GM04504 (cell line): ENCODE measurements around the gene RNPS1.
A peak's percentile ranks its signal among the peaks of the same experiment; 100 is the strongest.

Experiments
- DNase-seq: peaks from one replicate; pipeline ENCODE4 v3.0.0-alpha.2; 2012; ENCODE audit warnings: low read depth

RNPS1 gene, protein sequence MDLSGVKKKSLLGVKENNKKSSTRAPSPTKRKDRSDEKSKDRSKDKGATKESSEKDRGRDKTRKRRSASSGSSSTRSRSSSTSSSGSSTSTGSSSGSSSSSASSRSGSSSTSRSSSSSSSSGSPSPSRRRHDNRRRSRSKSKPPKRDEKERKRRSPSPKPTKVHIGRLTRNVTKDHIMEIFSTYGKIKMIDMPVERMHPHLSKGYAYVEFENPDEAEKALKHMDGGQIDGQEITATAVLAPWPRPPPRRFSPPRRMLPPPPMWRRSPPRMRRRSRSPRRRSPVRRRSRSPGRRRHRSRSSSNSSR

DNA sequence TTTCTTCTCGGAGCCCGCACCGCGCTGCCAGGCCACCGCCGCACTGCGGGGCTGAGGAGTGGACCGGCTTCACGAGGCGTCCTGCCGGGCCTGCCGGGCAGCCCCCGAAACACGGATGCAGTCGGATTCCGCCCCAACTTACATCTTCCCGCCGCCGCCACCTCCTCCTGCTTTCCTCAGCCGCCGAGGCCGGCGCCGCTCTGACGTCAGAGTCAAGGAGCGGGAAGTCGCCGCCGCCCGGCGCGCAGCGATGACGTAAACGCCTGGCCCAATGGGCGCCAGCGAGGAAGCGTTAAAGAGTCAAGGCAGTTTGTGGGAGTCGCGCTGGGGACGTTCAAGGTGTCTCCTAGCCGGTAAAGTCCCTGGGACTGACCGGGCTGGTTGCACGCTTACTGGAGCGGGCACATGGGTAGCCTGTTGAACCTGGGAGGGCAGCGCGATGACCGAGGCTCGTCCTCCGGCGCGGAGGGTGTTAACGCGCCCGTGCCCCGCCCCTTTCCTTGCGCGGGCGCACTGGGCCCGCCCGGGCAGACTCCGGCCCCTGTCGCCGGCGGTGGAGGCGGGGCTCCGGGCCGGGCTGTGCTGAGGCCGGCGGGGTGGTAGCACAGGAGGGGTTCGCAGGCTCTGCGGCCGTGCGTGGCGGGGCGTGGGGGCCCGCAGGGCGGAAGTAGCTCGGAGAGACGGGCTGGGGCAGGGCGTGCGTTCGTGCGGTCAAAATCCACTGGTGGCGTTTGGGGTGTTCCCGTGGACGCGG is at the start of gene RNPS1:
Gene RNPS1, minus strand, starts transcription at position 214 of the 754 bp plus-strand sequence. CDS start 3,483 bp downstream, outside the sequence.
- peak; percentile 91 for DNase-seq

DNA sequence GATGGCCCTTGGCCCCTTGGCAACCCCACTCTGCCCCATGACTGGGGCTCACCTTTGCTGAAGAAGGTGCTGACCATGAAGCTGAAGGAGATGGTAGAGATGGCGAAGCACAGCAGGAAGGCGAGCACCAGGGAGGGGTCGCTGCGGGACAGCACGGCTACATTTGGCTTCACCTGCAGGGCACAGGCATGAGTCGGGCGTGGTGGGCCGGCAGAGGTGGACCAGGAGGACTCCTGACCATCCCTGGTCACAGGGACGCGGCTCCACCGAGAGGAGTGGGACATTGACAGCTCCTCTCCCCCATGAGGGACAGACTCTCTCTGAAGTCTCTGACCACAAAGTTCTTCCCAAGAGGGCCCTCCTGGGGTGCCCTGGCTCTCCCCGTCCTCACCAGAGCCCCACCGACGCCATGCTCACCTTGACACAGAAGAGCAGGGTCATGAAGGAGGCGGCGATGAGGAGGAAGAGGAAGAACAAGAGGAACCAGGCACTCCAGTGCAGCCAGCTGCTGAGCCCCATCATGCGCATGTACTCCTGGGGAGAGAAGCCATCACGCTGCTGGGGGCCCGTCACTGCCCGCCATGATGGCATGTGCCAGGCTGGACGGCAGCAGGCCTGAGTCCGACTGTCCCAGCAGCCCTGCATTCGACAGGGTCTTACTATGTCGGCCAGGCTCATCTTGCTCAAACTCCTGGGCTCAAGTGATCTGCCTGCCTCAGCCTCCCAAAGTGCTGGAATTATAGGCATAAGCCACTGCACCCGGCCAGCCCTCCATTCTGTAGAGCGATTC is 49.5 kb upstream of the RNPS1 start:
- DNase-seq, result no peak

DNA sequence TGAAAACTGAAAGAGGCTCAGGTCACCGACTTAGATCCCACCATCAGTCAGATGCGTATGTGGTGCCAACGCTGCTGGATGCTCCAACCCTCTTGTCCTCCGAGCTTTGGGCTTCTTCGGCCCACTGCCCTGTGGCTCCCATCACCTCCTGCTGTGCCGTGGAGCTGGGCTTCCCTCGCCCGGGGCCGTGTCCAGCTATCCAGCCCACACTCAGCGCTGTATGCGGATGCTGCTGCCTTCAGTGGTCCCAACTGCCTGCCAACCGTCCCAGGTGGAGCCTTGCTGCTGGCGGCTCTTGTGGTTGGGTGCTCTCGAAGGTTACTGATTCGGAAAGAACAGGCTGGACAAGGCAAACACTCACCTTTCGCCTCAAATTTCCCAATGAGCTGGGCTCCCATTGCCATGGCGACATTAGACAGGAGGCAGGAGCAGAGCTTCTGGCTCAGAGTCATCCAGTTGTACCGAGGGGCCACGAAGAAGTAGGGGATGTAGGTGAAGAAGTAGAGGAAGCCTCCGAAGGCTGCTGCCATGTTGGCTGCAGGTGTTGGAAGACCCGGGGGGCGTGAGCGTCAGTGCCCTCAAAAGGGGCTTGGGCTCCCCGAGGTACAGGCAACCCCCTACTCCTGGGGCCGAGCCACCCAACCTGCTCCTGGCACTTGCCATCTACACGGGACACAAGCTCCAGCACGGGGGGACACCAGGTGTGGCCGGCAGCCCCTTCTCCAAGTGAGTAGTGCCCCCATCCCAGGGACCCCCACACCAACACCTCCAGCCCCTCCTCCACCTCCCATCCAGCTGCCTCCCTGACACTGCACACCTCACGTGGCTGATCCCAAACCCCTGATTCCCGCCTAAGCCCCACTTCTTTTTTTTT is 40.4 kb upstream of the RNPS1 start:
- DNase-seq, result no peak

DNA sequence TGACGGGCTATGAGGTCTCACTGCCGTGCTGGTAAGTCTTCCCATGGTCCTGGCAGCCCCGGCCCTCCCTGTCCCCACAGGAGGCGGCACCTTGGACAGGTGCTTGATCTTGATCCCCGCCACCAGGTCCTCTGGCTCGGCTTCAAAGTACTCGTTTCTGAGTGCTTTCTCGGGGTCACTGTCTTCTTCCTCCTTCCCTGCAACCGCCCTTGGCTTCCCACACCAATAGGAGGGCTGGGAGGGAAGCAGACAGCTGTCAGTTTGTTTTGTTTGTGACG is 31.9 kb upstream of the RNPS1 start:
- no peak for DNase-seq

DNA sequence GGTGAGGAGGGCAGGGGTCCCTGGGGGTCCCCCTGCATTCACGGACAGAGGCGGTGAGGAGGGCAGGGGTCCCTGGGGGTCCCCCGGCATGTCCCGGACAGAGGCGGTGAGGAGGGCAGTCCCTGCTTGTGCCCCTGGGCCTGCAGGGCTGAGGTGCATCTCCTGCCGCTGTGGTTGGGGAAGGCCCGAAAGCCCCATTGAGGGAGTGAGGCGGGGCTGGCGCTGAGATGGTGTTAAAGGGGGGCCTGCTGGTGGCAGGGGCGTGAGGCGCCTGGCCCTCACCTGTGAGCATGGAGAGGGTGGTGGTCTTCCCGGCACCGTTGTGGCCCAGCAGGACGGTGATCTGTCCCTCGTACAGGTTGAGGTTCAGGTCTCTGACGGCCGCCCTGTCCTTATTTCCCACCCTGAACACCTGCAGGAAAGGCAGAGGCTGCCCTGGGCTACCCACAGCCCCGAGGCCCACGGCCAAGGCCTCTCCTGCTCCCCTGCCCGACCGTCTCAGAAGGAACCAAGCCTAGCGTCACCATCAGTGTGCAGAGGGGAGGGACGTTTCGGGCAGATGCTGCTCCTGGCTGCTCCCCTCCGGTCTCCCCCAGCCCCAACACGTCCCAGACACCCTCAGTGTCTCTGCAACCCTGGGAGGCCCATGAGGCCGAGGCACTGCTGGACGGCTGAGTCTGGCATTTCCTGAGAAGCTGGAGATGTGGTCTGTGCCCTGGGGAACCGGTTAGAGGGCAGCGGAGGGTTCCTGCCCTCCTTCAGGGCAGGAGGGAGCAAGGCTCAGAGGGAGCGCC is 31.4 kb upstream of the RNPS1 start:
- DNase-seq, result no peak

DNA sequence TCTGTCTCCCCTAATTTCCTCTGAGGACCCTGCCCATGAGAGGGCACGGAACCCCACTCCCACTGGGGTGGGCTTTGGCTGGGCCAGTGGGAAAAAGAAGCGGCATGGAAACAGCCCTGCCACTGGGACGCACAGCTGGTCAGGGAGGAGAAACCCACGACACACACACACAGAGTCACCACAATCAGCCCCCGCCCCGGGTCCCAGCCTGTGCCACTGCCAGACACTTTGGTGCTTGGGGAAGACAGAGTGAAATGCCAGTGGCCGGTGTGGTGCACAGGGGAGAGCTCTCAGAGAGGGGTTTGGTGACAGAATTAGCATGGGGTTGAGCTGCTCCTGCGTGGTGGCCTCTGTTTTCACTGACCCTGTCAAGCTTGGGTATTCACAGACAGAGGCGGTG is 30.7 kb upstream of the RNPS1 start:
- no peak for DNase-seq

DNA sequence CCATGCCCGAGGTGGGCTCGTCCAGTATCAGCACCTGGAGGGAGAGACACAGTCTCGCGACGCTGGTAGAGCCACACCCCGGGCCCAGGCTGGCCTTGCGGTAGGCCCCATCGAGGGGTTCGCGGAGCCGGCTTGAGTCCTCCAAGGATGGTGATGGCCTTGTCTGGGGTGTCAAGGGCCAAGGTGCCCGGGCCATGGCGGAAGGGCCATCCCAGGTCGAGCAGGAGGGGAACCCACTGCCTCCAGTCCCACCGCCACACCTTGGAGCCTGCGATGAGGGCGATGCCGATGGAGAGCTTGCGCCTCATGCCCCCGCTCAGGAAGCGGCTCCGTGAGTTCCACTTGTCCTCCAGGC is 29.6 kb upstream of the RNPS1 start:
- DNase-seq, result no peak

DNA sequence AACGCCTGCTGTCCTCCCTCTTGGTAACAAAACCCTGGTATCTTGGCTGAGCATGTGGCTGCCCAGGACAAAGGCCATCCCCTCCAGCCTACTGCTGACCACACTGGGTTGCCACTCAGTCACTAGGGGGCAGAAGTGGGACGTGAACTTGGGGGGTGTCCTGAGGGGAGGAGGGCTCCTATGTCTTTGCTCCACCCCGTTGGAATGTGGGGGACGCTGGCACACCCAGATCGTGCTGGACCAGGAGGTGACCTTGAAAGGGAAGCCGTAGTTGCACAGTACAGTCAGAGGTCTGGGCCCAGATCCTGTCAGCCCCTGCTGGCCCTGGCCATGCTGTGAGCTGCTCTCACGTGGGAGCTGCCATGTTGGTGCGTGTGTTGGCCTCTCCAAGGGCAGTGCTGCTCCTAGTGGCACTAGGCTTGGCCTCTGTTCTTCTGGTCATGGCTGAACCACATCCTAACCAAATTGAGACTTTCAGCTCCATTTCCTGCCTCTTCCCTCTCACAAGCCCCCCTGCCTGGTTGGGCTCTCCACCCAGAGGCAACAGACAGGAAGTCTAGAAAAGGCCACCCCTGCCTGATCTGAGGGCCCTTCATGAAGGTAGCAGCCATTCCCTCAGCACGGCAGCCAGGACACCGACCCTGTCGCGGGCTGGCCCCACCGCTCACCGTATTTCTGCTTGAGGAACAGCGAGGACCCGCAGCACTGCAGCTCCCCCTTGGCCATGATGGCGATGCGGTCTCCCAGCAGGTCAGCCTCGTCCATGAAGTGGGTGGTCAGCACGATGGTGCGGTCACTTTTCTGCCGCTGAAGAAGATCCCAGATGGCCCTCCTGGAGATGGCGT is 29.0 kb upstream of the RNPS1 start:
- DNase-seq, result peak; percentile 7

DNA sequence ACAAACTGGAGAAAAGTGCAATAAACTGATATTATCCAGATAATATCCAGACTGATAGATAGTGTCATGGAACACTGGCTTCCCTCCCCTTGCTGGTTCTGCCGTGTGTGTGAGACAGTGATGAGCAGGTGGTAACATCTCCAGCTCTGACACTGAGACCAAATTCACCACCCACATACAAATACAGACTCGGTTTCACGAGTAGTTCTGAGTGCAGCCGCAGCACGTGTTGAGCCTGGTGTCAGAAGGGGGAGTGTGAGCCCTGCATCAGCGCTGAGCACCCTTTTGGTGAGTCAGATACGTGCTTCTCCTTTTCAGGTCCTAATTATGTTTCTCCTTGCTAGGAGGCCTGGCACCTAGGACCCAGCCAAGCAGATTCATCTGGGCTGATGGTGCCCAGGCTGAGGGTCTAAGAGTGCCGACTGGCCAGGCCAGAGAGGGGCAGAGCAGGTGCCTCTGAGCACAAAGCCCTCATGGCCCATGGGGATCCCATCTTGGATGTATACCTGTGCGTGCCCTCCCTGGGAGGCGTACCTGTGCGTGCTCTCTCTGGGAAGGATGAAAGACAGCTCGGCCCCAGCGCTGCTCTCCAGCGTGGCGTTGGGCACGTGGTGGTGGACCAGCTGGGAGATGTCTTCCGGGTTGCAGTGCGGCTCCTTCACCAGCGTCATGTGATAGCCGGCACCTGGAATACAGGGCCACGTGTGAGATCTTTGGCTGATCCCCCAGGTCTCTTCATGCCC is 27.3 kb upstream of the RNPS1 start:
- no peak for DNase-seq

DNA sequence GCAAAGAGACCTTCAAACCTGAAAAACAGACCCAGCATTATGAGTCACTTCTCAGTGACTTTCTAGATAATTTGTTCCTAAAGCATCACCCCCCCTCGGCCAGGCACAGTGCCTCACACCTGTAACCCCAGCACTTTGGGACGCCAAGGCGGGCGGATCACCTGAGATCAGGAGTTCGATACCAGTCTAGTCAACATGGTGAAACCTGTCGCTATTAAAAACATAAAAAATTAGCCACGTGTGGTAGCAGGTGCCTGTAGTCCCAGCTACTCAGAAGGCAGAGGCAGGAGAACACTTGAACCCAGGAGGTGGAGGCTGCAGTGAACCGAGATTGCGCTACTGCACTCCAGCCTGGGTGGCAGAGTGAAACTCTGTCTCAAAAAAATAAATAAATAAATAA is 24.3 kb upstream of the RNPS1 start:
- no peak for DNase-seq

DNA sequence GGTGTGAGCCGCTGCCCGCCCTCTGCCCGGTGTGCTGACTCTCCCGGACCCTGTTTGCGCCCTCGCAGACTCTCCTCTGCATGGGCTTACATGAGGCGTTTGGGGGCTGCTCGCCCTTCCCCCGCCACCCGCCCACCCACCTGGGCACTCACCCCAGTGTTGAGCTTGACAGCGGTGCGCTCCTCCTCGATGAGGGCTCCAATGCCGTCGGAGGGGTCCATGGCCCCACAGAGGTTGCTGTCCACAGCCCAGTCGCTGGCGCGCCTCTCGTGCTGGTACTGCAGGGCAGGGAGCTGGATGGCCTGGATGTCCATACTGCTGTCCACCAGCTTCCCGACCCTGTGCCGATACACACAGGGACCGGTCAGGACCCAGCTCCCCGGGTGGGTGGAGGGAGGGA is 21.4 kb upstream of the RNPS1 start:
- no peak for DNase-seq

DNA sequence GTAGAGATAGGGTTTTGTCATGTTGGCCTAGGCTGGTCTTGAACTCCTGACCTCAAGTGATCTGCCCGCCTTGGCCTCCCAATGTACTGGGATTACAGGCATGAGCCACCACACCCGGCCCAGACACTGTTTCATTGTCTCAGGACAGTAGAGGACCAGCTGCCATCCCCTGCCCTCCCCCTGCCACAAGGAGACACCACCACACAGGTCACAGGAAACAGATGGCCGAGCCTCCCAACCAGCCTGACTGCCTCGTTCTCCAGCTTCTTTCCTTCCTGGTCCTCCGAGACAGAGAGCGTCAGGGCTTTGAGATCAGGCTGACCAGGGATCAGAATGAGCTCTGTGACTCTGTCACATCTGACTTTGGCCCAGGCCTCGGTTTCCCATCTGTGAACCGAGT is 20.8 kb upstream of the RNPS1 start:
- no peak for DNase-seq

DNA sequence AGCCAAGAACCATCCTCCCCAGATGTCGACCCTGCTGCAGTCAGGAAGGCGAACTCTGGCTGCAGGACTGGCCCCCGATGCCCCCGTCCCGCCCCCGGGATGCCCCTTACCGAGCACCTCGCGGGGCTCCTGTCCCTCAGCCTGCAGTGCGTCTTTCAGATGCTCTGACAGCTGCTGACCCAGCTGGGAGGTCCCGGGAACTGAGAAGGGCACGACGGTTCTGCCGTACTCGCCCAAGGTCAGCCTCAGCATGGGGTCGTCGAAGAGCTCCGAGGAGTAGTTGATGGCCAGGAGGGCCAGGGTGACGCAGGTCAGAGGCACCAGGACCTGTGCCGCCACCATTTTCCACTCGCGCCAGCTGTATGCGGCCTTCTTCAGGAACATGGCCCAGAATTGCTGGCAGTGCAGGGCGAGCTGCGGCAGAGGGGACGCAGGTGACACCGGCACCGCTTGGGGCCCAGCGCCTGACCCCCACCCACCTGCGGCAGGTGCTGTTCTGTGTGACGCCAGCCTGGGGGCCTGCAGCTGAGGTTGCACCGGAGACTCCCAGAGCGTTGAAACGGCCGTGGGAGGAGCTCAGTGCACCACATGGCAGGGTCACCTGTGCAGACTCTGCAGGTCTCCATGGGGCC is 20.1 kb upstream of the RNPS1 start:
- DNase-seq, result no peak

DNA sequence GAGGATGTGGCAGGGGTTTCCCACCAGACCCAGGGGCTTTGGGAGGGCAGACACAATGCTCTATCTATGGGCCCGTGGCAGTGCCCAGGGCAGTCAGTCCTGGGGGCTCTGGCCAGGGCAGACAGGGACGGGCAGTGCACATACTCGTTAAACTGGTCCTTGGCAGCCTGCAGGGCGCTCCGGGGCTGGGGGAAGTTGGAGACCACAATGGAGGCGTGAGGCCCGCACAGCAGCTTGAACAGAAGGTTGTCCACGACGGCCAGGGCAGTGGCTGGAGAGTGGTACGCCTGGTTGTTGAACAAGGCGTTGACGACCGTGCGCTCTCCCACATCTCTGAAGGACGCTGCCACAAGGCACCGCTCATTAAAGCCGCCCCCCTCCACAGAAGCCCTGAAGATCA is 18.6 kb upstream of the RNPS1 start:
- no peak for DNase-seq

DNA sequence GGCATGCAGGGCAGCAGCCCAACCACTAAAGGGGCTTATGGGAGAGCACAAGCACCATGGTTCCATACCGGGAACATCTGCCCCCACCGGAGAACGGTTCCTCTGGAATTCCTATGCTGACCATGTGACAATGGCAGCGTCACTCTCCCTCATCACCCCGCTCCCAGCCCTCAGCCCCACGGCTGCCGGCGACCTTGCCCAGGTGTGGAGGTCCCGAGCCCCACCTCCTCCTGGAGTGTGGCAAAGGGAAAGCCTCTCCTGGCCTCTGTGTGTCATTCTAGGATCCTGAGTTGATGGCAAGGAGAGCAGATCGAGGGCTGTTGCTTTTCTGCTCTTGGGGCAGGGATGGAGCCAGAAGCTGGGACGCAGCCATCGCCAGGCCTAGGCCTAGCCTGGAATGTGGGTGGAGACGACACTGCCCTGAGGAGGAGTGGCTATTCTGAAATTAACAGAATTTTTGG is 17.8 kb upstream of the RNPS1 start:
- DNase-seq, result no peak

DNA sequence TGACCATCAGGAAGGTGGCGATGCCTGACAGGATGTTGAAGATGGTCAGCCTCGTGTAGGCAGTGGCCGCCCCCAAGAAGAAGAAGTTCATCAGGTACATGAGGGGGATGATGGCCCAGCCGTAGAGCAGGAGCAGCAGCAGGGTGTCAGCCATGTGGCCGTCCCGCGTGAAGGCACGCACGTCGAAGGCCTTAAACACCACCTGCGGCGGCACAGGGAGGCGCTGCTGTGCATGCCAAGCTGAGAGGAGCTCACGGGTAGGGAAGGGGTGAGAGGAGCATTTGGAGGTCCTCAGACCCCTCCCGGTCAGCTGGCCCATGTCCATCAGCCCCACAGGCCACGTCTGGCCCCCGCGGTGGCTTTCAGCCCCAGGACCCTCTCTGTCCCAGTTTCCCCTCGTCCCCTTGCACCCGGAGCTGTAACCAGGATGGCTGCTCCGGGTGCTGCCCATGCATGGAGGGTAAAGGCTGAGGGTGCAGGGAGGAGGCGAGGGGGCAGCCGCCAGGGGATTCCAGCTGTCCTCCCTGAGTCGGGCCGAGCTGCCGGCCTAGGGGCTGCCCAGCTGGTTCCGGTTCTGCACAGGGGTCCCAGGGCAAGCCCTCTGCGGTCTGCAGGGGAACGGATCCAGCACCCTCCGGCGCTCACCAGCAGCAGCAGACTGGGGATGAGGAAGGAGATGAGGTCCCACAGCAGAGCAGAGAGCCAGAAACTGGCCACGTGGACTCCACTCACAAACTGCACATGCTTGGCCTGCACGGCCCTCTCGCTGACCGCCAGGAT is 17.1 kb upstream of the RNPS1 start:
- DNase-seq, result no peak

DNA sequence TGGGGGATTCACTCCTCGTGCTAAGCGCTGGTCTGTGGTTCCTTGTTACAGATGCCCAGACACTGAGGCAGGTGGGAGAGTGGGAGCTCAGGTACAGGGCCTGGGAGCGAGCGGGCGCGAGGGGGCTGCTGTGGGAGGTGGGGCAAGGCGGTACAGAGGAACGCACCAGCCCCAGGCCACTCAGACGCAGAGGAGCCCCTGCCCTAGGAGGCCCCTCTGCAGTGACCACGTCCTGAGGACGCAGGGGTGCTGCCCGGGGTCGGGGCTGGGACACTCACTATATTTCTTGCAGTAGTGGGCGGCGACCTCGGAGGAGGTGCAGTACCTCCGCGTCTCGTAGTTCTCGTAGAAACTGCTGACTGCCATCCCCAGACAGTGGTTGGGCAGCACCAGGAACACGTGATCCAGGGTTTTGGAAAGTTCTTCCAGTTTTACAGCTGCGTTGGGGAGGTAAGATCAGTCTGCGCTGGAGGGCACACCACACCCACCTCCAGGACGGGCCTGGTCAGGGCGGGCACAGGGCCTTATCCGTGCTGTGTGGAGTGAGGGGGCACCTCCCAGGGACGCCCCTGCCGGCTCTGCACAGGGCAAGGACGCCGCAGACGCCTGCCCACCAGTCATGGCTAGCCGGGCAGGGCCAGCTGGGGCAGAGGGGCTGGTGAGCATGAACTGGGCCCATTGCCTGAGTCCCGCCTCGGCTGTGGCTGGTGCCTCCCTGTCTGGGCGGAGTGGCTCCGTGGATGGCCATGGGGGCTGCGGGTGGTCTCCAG is 16.3 kb upstream of the RNPS1 start:
- no peak for DNase-seq
